ENCODE results near the gene SNX30. TPM values are rescaled to one million over a fixed set of nuclear protein-coding genes. Genes with fewer than 3 reads are reported as not detected.
A peak's percentile ranks its signal among the peaks of the same experiment; 100 is the strongest.

Gene SNX30
- total and polyA plus RNA-seq, 12 donors: 0.88 to 7.2 (median 3.8) TPM

- no peaks in the 10 kb centered on the region for H3K9me3 ChIP-seq
- WGBS, 2 donors: 96% methylated on average over 1 of the region's 1 CpG
- no peak for DNase-seq
- H3K4me1 ChIP-seq: peaks cover 0 to 71% (median 16%) of the 10 kb centered on the region in 9 donors
- H3K4me3 ChIP-seq: no peak overlapping the region
- no peak for ATAC-seq
- no peaks in the 10 kb centered on the region for H3K27me3 ChIP-seq
- peak overlapping the region in 1 of 10 donors; percentile 83 for H3K27ac ChIP-seq
- no peak for TF ChIP-seq CTCF (IDR thresholded peaks at IDR 0.05)
- intact Hi-C loops (cut with DNase I): loop anchor here in 1 of 10 donors (10.0 kb wide), 1 partner anchor 1124 kb away; no protein-coding TSS in a partner anchor
- H3K36me3 ChIP-seq: peaks cover 0 to 5% (median 0%) of the 10 kb centered on the region in 9 donors
These were observed 109.9 kb downstream of the SNX30 start for GRCh38 chr9:112860451-112860850.

- TF ChIP-seq CTCF (IDR thresholded peaks at IDR 0.05): no peak
- Histone ChIP-seq H3K4me1 (peaks cover 0 to 74% (median 16%) of the 10 kb centered on the region in 9 donors), H3K4me3 (peak overlapping the region in 1 of 10 donors; percentile 9), H3K27me3 (no peaks in the 10 kb centered on the region), H3K27ac (peak overlapping the region in 4 of 10 donors; percentile 30 to 83 (median 64)), H3K36me3 (peaks cover 0 to 8% (median 0%) of the 10 kb centered on the region in 9 donors), H3K9me3 (no peaks in the 10 kb centered on the region)
- peak in 6 of 8 donors; percentile 9 to 46 (median 32) for ATAC-seq
- no peak for DNase-seq
- WGBS, 2 donors: 33 to 68% methylated on average over 3 of the region's 3 CpGs
- intact Hi-C loops (cut with DNase I): loop anchor here in 1 of 10 donors (10.0 kb wide), 1 partner anchor 1124 kb away; no protein-coding TSS in a partner anchor
These were observed 110.6 kb downstream of the SNX30 start for GRCh38 chr9:112861155-112861554.

GRCh38 chr9:112861638-112862555, 111.3 kb downstream of the SNX30 start:
- Histone ChIP-seq H3K4me1 (peaks cover 0 to 74% (median 16%) of the 10 kb centered on the region in 9 donors), H3K27ac (peak overlapping the region in 8 of 10 donors; percentile 14 to 83 (median 37))
- ATAC-seq: peak in 7 of 8 donors; percentile 49 to 74 (median 59)

More at GRCh38 chr9:112861638-112862555, 111.3 kb downstream of the SNX30 start:
- Histone ChIP-seq H3K9me3 (no peaks in the 10 kb centered on the region), H3K36me3 (peaks cover 0 to 8% (median 0%) of the 10 kb centered on the region in 9 donors), H3K4me3 (peak overlapping the region in 1 of 10 donors; percentile 9), H3K27me3 (no peaks in the 10 kb centered on the region)
- peak; percentile 22 to 30 for DNase-seq
- intact Hi-C loops (cut with DNase I): loop anchor here in 1 of 10 donors (10.0 kb wide), 1 partner anchor 1123 kb away; no protein-coding TSS in a partner anchor
- TF ChIP-seq CTCF (IDR thresholded peaks at IDR 0.05): no peak
- 68 to 72% methylated on average over 19 of the region's 19 CpGs for WGBS, 2 donors

All from heart right ventricle (tissue), 16 donors.